Endodermal cell (in vitro differentiated cells): ENCODE results near the gene MORN1. TPM values are rescaled to one million over a fixed set of nuclear protein-coding genes. Genes with fewer than 3 reads are reported as not detected.

ENCODE experiments used
- DNase-seq: peaks from one replicate; pipeline ENCODE4 v3.0.0-alpha.2; 2017
- H3K27ac ChIP-seq: 2 replicates; pipeline ENCODE4 v1.5.1; 2013; ENCODE audit warnings: mild to moderate bottlenecking, low read depth, low read length, moderate library complexity
- H3K27me3 ChIP-seq: 2 replicates; pipeline ENCODE4 v1.6.1; 2013; ENCODE audit warnings: mild to moderate bottlenecking, low read length, moderate library complexity; ENCODE audit not compliant: insufficient read depth, control insufficient read depth, poor library complexity, severe bottlenecking
- H3K36me3 ChIP-seq: 2 replicates; pipeline ENCODE4 v1.7.0; 2013; ENCODE audit warnings: mild to moderate bottlenecking, low read length, moderate library complexity; ENCODE audit not compliant: control insufficient read depth, insufficient read depth
- H3K4me1 ChIP-seq: one replicate; pipeline ENCODE4 v1.7.0; 2013; ENCODE audit warnings: low read length; ENCODE audit not compliant: control insufficient read depth, insufficient read depth
- H3K4me3 ChIP-seq: 2 replicates; pipeline ENCODE4 v1.5.1; 2013; ENCODE audit warnings: mild to moderate bottlenecking, low read length, moderate library complexity
- H3K9ac ChIP-seq: 2 replicates; pipeline ENCODE4 v1.6.1; 2013; ENCODE audit warnings: mild to moderate bottlenecking, low read length, moderate library complexity; ENCODE audit not compliant: poor library complexity, severe bottlenecking; ENCODE audit errors: extremely low read depth
- H3K9me3 ChIP-seq: 2 replicates; pipeline ENCODE4 v1.6.1; 2013; ENCODE audit warnings: mild to moderate bottlenecking, low read length, moderate library complexity; ENCODE audit not compliant: control insufficient read depth
- H3K27ac Mint-ChIP-seq: 2 replicates; pipeline ENCODE4 v1.8.0; 2020; ENCODE audit warnings: mixed read lengths
- H3K27me3 Mint-ChIP-seq: 2 replicates; pipeline ENCODE4 v1.8.0; 2021; ENCODE audit warnings: mild to moderate bottlenecking, mixed read lengths; ENCODE audit not compliant: insufficient read depth
- H3K36me3 Mint-ChIP-seq: 2 replicates; pipeline ENCODE4 v1.8.0; 2020; ENCODE audit warnings: low read depth, mixed read lengths
- H3K4me1 Mint-ChIP-seq: 2 replicates; pipeline ENCODE4 v1.8.0; 2020; ENCODE audit warnings: mixed read lengths
- H3K4me3 Mint-ChIP-seq: 2 replicates; pipeline ENCODE4 v1.8.0; 2020; ENCODE audit warnings: mild to moderate bottlenecking, moderate library complexity, mixed read lengths
- H3K9me3 Mint-ChIP-seq: 2 replicates; pipeline ENCODE4 v1.8.0; 2020; ENCODE audit warnings: mild to moderate bottlenecking, mixed read lengths
- WGBS, 2 experiments: methylation state at CpG; one replicate each; pipeline versions ENCODE4 v1.1.5 to v1.1.7; 2013; ENCODE audit warnings: missing lambda C conversion rate in 2 of 2, mixed read lengths in 1 of 2; ENCODE audit not compliant: insufficient coverage in 1 of 2, insufficient read length in 1 of 2; 5-methylcytosine and 5-hydroxymethylcytosine counted together
- total RNA-seq, 2 donors: library from RNA; stranded (reverse); fragmentation: NEBNext Ultra II Directional in 1 of 2; extraction: Animal tissue kit (Norgen Biotek cat#: 25700) in 1 of 2; gene quantifications; 2 replicates in 1 of 2; 3 replicates in 1 of 2; pipeline ENCODE4 v1.2.1, GENCODE V29; 2021
- TF ChIP-seq, protein P1 (sequence below): fragments of 200-600 bp; sonication (generic); conservative IDR thresholded peaks from 2 replicates; pipeline ENCODE4 v1.5.0; 2021; ENCODE audit warnings: antibody characterized with exemption, mild to moderate bottlenecking

The MORN1 gene
- total RNA-seq, 2 donors from 2014 or later = 21.3 to 24.9 TPM

DNA sequence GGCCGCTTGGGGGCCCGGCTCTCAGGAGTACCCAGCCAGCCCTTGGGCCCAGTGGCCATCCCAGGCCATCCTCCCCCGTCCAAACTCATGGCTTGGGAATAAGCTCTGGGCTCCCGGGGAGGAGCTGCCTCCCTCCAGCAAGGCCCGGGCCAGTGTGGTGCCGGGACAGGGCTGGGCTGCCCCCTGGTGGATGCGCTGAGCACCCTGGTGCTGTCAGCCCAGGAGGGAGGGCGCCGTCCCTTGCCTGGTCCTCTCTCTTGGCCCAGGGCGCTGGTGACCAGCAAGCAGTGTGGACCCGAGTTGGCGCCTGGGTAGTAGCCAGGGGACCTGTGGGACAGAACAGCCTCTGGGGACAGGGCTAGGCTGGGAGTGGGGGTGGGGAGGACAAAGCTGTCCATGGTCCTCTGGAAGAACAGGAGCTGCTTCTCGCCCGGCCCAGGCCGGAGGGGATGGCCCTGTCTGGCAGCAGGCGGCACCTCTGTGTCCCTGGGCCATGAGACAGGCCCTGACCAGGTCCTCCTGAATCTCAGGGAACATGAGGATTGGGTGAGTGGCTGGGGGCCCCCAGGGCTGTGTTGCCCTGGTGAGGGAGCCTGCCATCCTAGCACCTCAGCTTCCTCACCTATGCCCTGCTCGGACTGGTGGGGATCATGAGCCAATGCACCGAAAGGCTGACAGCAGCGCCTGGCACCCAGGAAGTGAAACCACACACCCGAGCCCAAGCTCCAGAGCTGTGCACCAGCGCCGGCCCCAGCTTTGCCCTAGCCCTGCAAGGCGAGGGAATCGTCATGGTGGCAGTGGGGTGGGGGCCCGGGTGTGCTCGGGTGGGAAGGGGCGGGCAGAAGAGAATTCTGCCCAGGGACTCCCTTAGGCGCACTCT is 9.4 kb downstream of the MORN1 start:
- Mint-ChIP-seq H3K9me3 (no peaks in the 10 kb centered on the region), H3K4me1 (no peaks in the 10 kb centered on the region), H3K36me3 (no peaks in the 10 kb centered on the region), H3K27me3 (no peaks in the 10 kb centered on the region), H3K27ac (no peak overlapping the region), H3K4me3 (no peak overlapping the region)
- Histone ChIP-seq H3K4me1 (no peaks in the 10 kb centered on the region), H3K36me3 (peaks cover 3% of the 10 kb centered on the region), H3K27ac (no peak overlapping the region), H3K9ac (no peak overlapping the region), H3K27me3 (no peaks in the 10 kb centered on the region), H3K4me3 (no peak overlapping the region), H3K9me3 (no peaks in the 10 kb centered on the region)
- DNase-seq = peak; percentile 94
- WGBS, 2 experiments = 72 to 85% methylated on average over 8 to 28 of the region's 28 CpGs
- TF ChIP-seq, protein P1, sequence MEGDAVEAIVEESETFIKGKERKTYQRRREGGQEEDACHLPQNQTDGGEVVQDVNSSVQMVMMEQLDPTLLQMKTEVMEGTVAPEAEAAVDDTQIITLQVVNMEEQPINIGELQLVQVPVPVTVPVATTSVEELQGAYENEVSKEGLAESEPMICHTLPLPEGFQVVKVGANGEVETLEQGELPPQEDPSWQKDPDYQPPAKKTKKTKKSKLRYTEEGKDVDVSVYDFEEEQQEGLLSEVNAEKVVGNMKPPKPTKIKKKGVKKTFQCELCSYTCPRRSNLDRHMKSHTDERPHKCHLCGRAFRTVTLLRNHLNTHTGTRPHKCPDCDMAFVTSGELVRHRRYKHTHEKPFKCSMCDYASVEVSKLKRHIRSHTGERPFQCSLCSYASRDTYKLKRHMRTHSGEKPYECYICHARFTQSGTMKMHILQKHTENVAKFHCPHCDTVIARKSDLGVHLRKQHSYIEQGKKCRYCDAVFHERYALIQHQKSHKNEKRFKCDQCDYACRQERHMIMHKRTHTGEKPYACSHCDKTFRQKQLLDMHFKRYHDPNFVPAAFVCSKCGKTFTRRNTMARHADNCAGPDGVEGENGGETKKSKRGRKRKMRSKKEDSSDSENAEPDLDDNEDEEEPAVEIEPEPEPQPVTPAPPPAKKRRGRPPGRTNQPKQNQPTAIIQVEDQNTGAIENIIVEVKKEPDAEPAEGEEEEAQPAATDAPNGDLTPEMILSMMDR = peak; percentile 96

DNA sequence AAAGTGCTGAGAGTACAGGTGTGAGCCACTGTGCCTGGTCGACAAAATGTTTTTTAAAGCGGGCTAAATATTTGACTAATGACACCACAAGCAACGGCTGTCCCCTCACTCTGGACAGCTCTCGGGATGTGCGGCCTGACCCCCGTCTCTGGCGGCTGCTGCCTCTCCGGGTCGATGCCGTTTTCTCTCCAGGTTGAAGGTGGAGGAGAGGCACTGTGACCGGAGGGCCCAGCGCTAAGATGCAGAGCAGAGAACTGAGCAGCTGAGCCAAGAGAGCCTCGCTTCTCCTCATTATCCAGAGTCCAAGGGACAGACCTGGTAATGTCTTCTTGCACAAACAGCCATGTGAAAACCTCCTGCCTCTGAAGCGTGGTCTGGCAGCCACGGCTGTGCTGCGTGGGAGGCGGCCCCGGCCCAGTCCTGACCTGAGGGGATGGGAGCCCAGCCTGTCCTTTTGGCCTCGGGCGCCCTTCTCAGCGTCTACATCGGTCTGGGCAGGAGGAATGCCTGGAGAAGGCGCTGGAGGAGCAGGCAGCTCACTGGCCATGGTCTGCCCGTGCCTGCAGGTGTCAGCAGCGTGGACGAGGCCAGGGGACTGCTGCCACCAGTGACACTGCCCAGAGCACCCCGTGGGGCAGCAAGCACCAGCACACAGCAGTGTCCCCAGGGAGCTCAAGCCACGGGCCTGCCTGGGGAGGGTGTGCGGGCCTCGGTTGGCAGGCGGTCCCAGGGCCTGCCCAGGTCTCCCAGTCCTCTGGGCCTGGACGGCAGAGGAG is 10.3 kb downstream of the MORN1 start:
- Mint-ChIP-seq H3K36me3 (no peaks in the 10 kb centered on the region), H3K4me1 (no peaks in the 10 kb centered on the region), H3K27ac (no peak overlapping the region), H3K4me3 (no peak overlapping the region), H3K27me3 (no peaks in the 10 kb centered on the region), H3K9me3 (no peaks in the 10 kb centered on the region)
- no peaks in the 10 kb centered on the region for H3K9me3 ChIP-seq
- H3K36me3 ChIP-seq = no peaks in the 10 kb centered on the region
- H3K9ac ChIP-seq = no peak overlapping the region
- TF ChIP-seq, protein P1 = no peak
- 92 to 97% methylated on average over 24 to 32 of the region's 32 CpGs for WGBS, 2 experiments
- no peaks in the 10 kb centered on the region for H3K27me3 ChIP-seq
- no peaks in the 10 kb centered on the region for H3K4me1 ChIP-seq
- no peak overlapping the region for H3K27ac ChIP-seq
- no peak for DNase-seq
- H3K4me3 ChIP-seq = no peak overlapping the region

DNA sequence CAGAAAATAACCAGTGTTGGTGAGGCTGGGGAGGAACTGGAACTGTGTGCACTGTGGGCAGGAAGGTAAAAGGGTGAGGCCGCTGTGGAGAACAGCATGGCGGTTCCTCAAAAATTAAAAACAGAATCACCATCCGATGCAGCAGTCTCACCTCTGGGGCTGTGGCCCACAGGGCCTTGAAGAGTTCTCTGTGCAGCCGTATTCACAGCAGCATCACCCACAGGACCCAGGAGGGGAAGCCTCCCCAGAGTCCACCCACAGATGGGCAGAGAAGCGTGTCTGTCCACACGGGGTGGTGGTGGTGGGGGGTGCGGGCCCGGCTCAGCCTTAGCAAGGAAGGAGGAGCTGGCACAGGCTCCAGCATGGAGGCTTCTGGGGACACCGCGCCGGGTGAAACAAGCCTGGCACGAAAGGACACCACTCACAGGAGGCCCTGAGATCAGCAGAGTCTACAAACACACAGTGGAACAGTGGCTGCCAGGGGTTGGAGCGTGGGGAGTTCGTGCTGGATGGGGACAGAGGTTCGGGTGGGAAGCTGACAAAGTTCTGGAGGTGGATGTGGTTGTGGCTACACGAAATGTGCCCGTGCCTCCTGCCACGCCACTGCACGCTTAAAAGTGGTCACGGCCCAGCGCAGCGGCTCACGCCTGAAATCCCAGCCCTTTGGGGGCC is 11.5 kb downstream of the MORN1 start:
- Histone ChIP-seq H3K9me3 (no peaks in the 10 kb centered on the region), H3K4me3 (no peak overlapping the region), H3K9ac (no peak overlapping the region), H3K27me3 (no peaks in the 10 kb centered on the region), H3K27ac (no peak overlapping the region), H3K36me3 (no peaks in the 10 kb centered on the region), H3K4me1 (no peaks in the 10 kb centered on the region)
- Mint-ChIP-seq H3K4me1 (no peaks in the 10 kb centered on the region), H3K36me3 (no peaks in the 10 kb centered on the region), H3K27ac (no peak overlapping the region), H3K27me3 (no peaks in the 10 kb centered on the region), H3K9me3 (no peaks in the 10 kb centered on the region), H3K4me3 (no peak overlapping the region)
- TF ChIP-seq, protein P1 = no peak
- DNase-seq = no peak
- WGBS, 2 experiments = 94 to 97% methylated on average over 20 to 23 of the region's 23 CpGs
